SJSA1 (cell line): ENCODE results near the gene SIK3. TPM values are rescaled to one million over a fixed set of nuclear protein-coding genes. Genes with fewer than 3 reads are reported as not detected.

Experiments
- DNase-seq, 2 experiments: peaks; one replicate each; pipeline ENCODE4 v3.0.0-alpha.2; 2015 to 2020; ENCODE audit warnings: low spot score in 2 of 2, low read depth in 1 of 2
- H3K27ac ChIP-seq: fragments of 250-450 bp; sonication (Bioruptor Pico); 2 replicates; pipeline ENCODE4 v1.5.1; 2020; ENCODE audit warnings: mild to moderate bottlenecking, moderate library complexity
- H3K27me3 ChIP-seq: fragments of 250-450 bp; sonication (Bioruptor Pico); replicated peaks from 2 replicates; pipeline ENCODE4 v1.5.1; 2020; ENCODE audit warnings: mild to moderate bottlenecking, moderate library complexity
- H3K36me3 ChIP-seq: fragments of 250-450 bp; sonication (Bioruptor Pico); 2 replicates; pipeline ENCODE4 v1.5.1; 2020; ENCODE audit warnings: mild to moderate bottlenecking
- H3K4me1 ChIP-seq: fragments of 250-450 bp; sonication (Bioruptor Pico); replicated peaks from 2 replicates; pipeline ENCODE4 v1.6.1; 2021; ENCODE audit warnings: mild to moderate bottlenecking
- H3K4me3 ChIP-seq: fragments of 250-450 bp; sonication (Bioruptor Pico); 2 replicates; pipeline ENCODE4 v1.5.1; 2020; ENCODE audit warnings: mild to moderate bottlenecking
- H3K9me3 ChIP-seq: fragments of 250-450 bp; sonication (Bioruptor Pico); replicated peaks from 2 replicates; pipeline ENCODE4 v1.5.1; 2020; ENCODE audit warnings: mild to moderate bottlenecking
- total RNA-seq: library from RNA; depleted of rRNA; stranded (reverse); fragments of >200 nt; shearing (Covaris generic); gene quantifications from 2 replicates; pipeline ENCODE4 v1.2.3, GENCODE V29; 2014

SIK3 gene
- total RNA-seq, 1 experiment from 2014 or later: 8.7 TPM

GRCh38 chr11:117076941-117077691 lies 21.1 kb downstream of the SIK3 start:
- no peaks in the 10 kb centered on the region for H3K36me3 ChIP-seq
- DNase-seq: no peak

GRCh38 chr11:117075186-117075585 lies 23.0 kb downstream of the SIK3 start:
- no peaks in the 10 kb centered on the region for H3K9me3 ChIP-seq
- no peak overlapping the region for H3K27ac ChIP-seq
- H3K4me1 ChIP-seq: peaks cover 37% of the 10 kb centered on the region
- no peaks in the 10 kb centered on the region for H3K27me3 ChIP-seq
- no peak for DNase-seq
- H3K4me3 ChIP-seq: no peak overlapping the region
- H3K36me3 ChIP-seq: no peaks in the 10 kb centered on the region

More at GRCh38 chr11:117076941-117077691, 21.1 kb downstream of the SIK3 start:
- peaks cover 21% of the 10 kb centered on the region for H3K4me1 ChIP-seq
- no peak overlapping the region for H3K27ac ChIP-seq
- H3K27me3 ChIP-seq: no peaks in the 10 kb centered on the region
- no peak overlapping the region for H3K4me3 ChIP-seq
- no peaks in the 10 kb centered on the region for H3K9me3 ChIP-seq

GRCh38 chr11:117074119-117074518 lies 24.1 kb downstream of the SIK3 start:
- no peaks in the 10 kb centered on the region for H3K36me3 ChIP-seq
- H3K9me3 ChIP-seq: no peaks in the 10 kb centered on the region
- no peak overlapping the region for H3K4me3 ChIP-seq
- H3K4me1 ChIP-seq: peaks cover 41% of the 10 kb centered on the region
- no peak for DNase-seq
- no peaks in the 10 kb centered on the region for H3K27me3 ChIP-seq
- no peak overlapping the region for H3K27ac ChIP-seq

GRCh38 chr11:117073539-117073938 lies 24.7 kb downstream of the SIK3 start:
- no peak overlapping the region for H3K4me3 ChIP-seq
- no peaks in the 10 kb centered on the region for H3K27me3 ChIP-seq
- DNase-seq: no peak
- no peak overlapping the region for H3K27ac ChIP-seq
- no peaks in the 10 kb centered on the region for H3K36me3 ChIP-seq
- H3K9me3 ChIP-seq: no peaks in the 10 kb centered on the region
- H3K4me1 ChIP-seq: peaks cover 41% of the 10 kb centered on the region

GRCh38 chr11:117072517-117073461 lies 25.4 kb downstream of the SIK3 start:
- Histone ChIP-seq H3K27ac (peak overlapping the region; percentile 48), H3K27me3 (no peaks in the 10 kb centered on the region), H3K4me1 (peaks cover 41% of the 10 kb centered on the region), H3K9me3 (no peaks in the 10 kb centered on the region), H3K36me3 (no peaks in the 10 kb centered on the region), H3K4me3 (no peak overlapping the region)
- peak; percentile 51 to 84 for DNase-seq

GRCh38 chr11:117071344-117071787 lies 26.9 kb downstream of the SIK3 start:
- Histone ChIP-seq H3K27me3 (no peaks in the 10 kb centered on the region), H3K4me1 (peaks cover 41% of the 10 kb centered on the region), H3K36me3 (no peaks in the 10 kb centered on the region), H3K9me3 (no peaks in the 10 kb centered on the region), H3K4me3 (no peak overlapping the region), H3K27ac (peak overlapping the region; percentile 48)
- DNase-seq: peak; percentile 81 to 87

- Histone ChIP-seq H3K9me3 (no peaks in the 10 kb centered on the region), H3K4me1 (peaks cover 41% of the 10 kb centered on the region), H3K36me3 (no peaks in the 10 kb centered on the region), H3K27me3 (no peaks in the 10 kb centered on the region), H3K27ac (no peak overlapping the region), H3K4me3 (no peak overlapping the region)
- no peak for DNase-seq
Measured at GRCh38 chr11:117070016-117070415, 28.2 kb downstream of the SIK3 start.

GRCh38 chr11:117068303-117068860 lies 29.8 kb downstream of the SIK3 start:
- Histone ChIP-seq H3K4me3 (no peak overlapping the region), H3K9me3 (no peaks in the 10 kb centered on the region), H3K27me3 (no peaks in the 10 kb centered on the region), H3K4me1 (peaks cover 40% of the 10 kb centered on the region), H3K27ac (no peak overlapping the region), H3K36me3 (no peaks in the 10 kb centered on the region)
- no peak for DNase-seq

GRCh38 chr11:117066959-117067358 lies 31.3 kb downstream of the SIK3 start:
- Histone ChIP-seq H3K36me3 (no peaks in the 10 kb centered on the region), H3K4me1 (peaks cover 31% of the 10 kb centered on the region), H3K27ac (no peak overlapping the region), H3K9me3 (no peaks in the 10 kb centered on the region), H3K4me3 (no peak overlapping the region), H3K27me3 (no peaks in the 10 kb centered on the region)
- no peak for DNase-seq

GRCh38 chr11:117064275-117064674 lies 34.0 kb downstream of the SIK3 start:
- H3K27me3 ChIP-seq: no peaks in the 10 kb centered on the region
- H3K4me3 ChIP-seq: no peak overlapping the region
- no peaks in the 10 kb centered on the region for H3K36me3 ChIP-seq
- no peak overlapping the region for H3K27ac ChIP-seq
- H3K4me1 ChIP-seq: peaks cover 23% of the 10 kb centered on the region
- DNase-seq: no peak
- no peaks in the 10 kb centered on the region for H3K9me3 ChIP-seq

GRCh38 chr11:117062498-117062897 lies 35.7 kb downstream of the SIK3 start:
- DNase-seq: no peak
- Histone ChIP-seq H3K9me3 (no peaks in the 10 kb centered on the region), H3K4me3 (no peak overlapping the region), H3K27me3 (no peaks in the 10 kb centered on the region), H3K36me3 (no peaks in the 10 kb centered on the region), H3K27ac (no peak overlapping the region), H3K4me1 (peaks cover 36% of the 10 kb centered on the region)

- no peak for DNase-seq
- peaks cover 36% of the 10 kb centered on the region for H3K4me1 ChIP-seq
- no peaks in the 10 kb centered on the region for H3K27me3 ChIP-seq
- no peaks in the 10 kb centered on the region for H3K36me3 ChIP-seq
- H3K27ac ChIP-seq: no peak overlapping the region
- H3K9me3 ChIP-seq: no peaks in the 10 kb centered on the region
- H3K4me3 ChIP-seq: no peak overlapping the region
Measured at GRCh38 chr11:117061256-117061655, 37.0 kb downstream of the SIK3 start.

GRCh38 chr11:117059611-117060148 lies 38.5 kb downstream of the SIK3 start:
- Histone ChIP-seq H3K27me3 (no peaks in the 10 kb centered on the region), H3K36me3 (no peaks in the 10 kb centered on the region), H3K4me1 (peaks cover 36% of the 10 kb centered on the region), H3K4me3 (no peak overlapping the region), H3K27ac (peak overlapping the region; percentile 67), H3K9me3 (no peaks in the 10 kb centered on the region)
- DNase-seq: no peak
